Peyer's patch (tissue), 4 donors: Measurements from ENCODE around the gene TNNC1. TPM values are rescaled to one million over a fixed set of nuclear protein-coding genes. Genes with fewer than 3 reads are reported as not detected.

Source experiments
- DNase-seq, 3 donors: peaks; one replicate each; pipeline ENCODE4 v3.0.0-alpha.2; 2017 to 2019
- H3K27ac ChIP-seq, 4 donors: fragments of 200-600 bp; sonication (generic); one replicate each; pipeline ENCODE4 v1.5.1; 2016 to 2019
- H3K27me3 ChIP-seq, 2 donors: fragments of 200-600 bp; sonication (generic); one replicate each; pipeline ENCODE4 v1.5.1; 2019
- H3K36me3 ChIP-seq, 3 donors: fragments of 200-600 bp; sonication (generic); one replicate each; pipeline ENCODE4 v1.5.1; 2016 to 2019
- H3K4me1 ChIP-seq, 4 donors: fragments of 200-600 bp; sonication (generic); one replicate each; pipeline ENCODE4 v1.5.1; 2016 to 2019
- H3K4me3 ChIP-seq, 4 donors: fragments of 200-600 bp; sonication (generic); 1 replicate in 3 of 4; 2 replicates in 1 of 4; pipeline ENCODE4 v1.5.1; 2016 to 2019; ENCODE audit warnings: mild to moderate bottlenecking in 1 of 4
- H3K9me3 ChIP-seq, 4 donors: fragments of 200-600 bp; sonication (generic); one replicate each; pipeline ENCODE4 v1.5.1; 2016 to 2019; ENCODE audit warnings: mild to moderate bottlenecking in 1 of 4
- POLR2A ChIP-seq, 2 donors: fragments of 450-650 bp; IDR thresholded peaks; one replicate each; pipeline ENCODE4 v1.5.1; 2017; ENCODE audit warnings: antibody characterized with exemption in 2 of 2, mild to moderate bottlenecking in 2 of 2, moderate library complexity in 2 of 2
- total RNA-seq, 4 donors: library from RNA; depleted of rRNA; stranded (reverse); fragments of >200 nt; gene quantifications; one replicate each; pipeline ENCODE4 v1.1.0, GENCODE V29; 2016
- TF ChIP-seq, protein P1 (sequence below), 6 experiments: fragments of 450-650 bp in 4 of 6; fragments of 200-600 bp in 2 of 6; sonication (generic) in 1 of 6; IDR thresholded peaks; one replicate each; pipeline ENCODE4 v1.5.1; 2017 to 2019; ENCODE audit warnings: antibody characterized with exemption in 6 of 6, mild to moderate bottlenecking in 3 of 6, moderate library complexity in 1 of 6

Gene TNNC1
- total RNA-seq, 4 donors from 2014 or later = not detected

DNA sequence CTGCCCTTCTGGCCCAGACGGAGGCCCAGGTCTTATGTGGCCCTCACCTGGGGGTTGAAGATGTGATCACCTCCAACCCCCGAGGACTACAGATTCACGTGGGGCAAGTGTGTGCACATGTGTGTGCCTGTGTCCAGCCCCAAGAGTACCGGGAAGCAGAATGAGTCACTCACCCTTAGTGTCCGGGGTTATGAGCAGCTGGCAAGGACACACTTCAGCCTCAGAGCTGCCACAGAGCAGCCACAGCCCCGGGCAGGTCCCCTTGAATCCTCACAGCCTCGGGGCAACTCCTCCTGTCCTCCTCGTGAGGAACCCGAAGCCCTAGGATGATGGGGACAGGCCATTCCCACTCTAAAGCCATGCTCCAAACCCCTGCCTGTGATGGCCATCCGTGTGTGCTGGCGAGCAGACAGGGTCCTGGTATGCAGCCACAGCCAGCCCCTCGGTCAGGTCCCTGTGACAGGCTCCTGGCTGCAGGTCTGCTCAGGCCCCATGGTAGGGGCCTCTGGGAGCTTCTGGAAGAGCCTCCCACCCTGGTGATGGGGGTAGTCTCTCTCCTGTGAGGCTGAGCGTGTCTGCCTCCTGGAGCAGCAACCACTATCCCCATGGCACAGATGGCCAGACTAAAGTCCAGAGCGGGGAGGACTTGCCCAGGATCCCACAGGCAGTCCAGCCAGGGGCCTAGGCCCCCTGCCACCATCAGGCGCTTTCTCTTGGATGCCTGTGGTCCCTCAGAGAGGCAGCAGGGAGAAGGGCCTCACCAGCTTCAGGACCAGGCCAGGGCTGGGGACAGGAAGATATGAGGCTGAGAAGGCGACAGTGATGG, 42.1 kb upstream of the TNNC1 start:
- TF ChIP-seq, protein P1, sequence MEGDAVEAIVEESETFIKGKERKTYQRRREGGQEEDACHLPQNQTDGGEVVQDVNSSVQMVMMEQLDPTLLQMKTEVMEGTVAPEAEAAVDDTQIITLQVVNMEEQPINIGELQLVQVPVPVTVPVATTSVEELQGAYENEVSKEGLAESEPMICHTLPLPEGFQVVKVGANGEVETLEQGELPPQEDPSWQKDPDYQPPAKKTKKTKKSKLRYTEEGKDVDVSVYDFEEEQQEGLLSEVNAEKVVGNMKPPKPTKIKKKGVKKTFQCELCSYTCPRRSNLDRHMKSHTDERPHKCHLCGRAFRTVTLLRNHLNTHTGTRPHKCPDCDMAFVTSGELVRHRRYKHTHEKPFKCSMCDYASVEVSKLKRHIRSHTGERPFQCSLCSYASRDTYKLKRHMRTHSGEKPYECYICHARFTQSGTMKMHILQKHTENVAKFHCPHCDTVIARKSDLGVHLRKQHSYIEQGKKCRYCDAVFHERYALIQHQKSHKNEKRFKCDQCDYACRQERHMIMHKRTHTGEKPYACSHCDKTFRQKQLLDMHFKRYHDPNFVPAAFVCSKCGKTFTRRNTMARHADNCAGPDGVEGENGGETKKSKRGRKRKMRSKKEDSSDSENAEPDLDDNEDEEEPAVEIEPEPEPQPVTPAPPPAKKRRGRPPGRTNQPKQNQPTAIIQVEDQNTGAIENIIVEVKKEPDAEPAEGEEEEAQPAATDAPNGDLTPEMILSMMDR (IDR thresholded peaks at IDR 0.05) = no peak
- TF ChIP-seq POLR2A (IDR thresholded peaks at IDR 0.05) = no peak
- no peak for DNase-seq
- H3K4me3 ChIP-seq = peak overlapping the region in 3 of 4 donors; percentile 5 to 42 (median 41)
- no peaks in the 10 kb centered on the region for H3K9me3 ChIP-seq
- H3K4me1 ChIP-seq = peaks cover 0 to 6% (median 2%) of the 10 kb centered on the region in 4 donors
- H3K36me3 ChIP-seq = peaks cover 0 to 25% (median 0%) of the 10 kb centered on the region in 3 donors
- peak overlapping the region; percentile 35 to 74 (median 52) for H3K27ac ChIP-seq
- H3K27me3 ChIP-seq = no peaks in the 10 kb centered on the region

DNA sequence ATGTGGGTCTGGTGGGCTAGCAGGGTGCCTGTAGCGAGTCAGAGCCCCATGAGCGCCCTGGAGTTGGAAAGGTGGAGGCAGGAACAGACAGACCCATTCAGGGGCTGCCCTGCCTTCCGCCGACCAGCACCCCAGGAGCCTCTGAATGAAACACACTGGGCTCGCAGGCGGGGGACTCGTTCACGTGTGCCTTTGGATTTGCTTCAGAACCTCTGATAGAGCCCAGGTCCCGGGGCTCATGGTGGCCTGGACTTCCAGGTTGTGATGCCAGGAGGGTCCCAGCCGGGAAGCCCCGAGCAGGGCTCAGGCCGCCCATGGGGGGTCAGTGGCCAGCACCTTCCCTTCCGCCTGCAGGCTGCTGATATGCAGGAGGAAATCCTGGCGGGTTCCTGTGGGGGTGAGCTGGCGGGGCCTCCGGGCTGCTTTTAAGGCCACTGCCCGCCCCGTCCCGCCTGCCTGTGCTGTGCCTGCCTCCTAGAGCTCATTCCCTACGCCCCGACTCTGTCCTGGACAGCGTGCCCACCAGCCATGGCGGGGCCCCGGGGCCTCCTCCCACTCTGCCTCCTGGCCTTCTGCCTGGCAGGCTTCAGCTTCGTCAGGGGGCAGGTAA, 41.1 kb upstream of the TNNC1 start, which contains the start of gene STAB1:
STAB1 (plus strand) TSS at position 453 of the 610 bp plus-strand sequence; CDS start at position 529, 76 bp downstream.
- Histone ChIP-seq H3K27me3 (no peaks in the 10 kb centered on the region), H3K36me3 (peaks cover 0 to 35% (median 0%) of the 10 kb centered on the region in 3 donors), H3K4me1 (peaks cover 0 to 8% (median 3%) of the 10 kb centered on the region in 4 donors), H3K9me3 (no peaks in the 10 kb centered on the region), H3K27ac (peak within 1 kb of the TSS; percentile 35 to 74 (median 52)), H3K4me3 (peak within 1 kb of the TSS in 3 of 4 donors; percentile 5 to 42 (median 41))
- DNase-seq = peak in 2 of 3 donors; percentile 57
- TF ChIP-seq POLR2A (IDR thresholded peaks at IDR 0.05) = no peak
- TF ChIP-seq, protein P1 (IDR thresholded peaks at IDR 0.05) = no peak

DNA sequence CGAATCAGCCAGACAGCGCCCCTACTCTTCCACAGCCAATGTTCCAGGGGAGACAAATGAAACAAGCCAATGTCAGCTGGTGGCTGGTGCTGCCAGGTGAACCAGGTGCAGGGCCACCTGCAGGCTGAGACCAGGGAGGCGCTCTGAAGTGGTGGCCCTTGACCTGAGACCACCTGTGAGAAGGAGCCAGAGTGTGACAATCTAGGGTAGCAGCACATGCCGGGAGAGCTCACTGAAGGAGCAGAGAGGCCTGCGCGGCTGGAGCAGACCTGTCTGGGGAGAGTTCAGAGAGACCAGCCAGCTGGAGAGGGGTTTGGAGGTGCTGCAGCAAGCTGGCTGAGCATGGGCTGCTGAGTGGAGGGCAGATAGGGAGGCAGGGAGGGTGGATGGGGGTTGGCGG, 40.6 kb upstream of the TNNC1 start:
- H3K27me3 ChIP-seq = no peaks in the 10 kb centered on the region
- H3K27ac ChIP-seq = peak overlapping the region in 2 of 4 donors; percentile 54 to 74
- TF ChIP-seq, protein P1 (IDR thresholded peaks at IDR 0.05) = no peak
- TF ChIP-seq POLR2A (IDR thresholded peaks at IDR 0.05) = no peak
- peaks cover 0 to 40% (median 0%) of the 10 kb centered on the region in 3 donors for H3K36me3 ChIP-seq
- DNase-seq = no peak
- H3K9me3 ChIP-seq = no peaks in the 10 kb centered on the region
- peak overlapping the region in 1 of 4 donors; percentile 41 for H3K4me3 ChIP-seq
- peaks cover 0 to 8% (median 3%) of the 10 kb centered on the region in 4 donors for H3K4me1 ChIP-seq

DNA sequence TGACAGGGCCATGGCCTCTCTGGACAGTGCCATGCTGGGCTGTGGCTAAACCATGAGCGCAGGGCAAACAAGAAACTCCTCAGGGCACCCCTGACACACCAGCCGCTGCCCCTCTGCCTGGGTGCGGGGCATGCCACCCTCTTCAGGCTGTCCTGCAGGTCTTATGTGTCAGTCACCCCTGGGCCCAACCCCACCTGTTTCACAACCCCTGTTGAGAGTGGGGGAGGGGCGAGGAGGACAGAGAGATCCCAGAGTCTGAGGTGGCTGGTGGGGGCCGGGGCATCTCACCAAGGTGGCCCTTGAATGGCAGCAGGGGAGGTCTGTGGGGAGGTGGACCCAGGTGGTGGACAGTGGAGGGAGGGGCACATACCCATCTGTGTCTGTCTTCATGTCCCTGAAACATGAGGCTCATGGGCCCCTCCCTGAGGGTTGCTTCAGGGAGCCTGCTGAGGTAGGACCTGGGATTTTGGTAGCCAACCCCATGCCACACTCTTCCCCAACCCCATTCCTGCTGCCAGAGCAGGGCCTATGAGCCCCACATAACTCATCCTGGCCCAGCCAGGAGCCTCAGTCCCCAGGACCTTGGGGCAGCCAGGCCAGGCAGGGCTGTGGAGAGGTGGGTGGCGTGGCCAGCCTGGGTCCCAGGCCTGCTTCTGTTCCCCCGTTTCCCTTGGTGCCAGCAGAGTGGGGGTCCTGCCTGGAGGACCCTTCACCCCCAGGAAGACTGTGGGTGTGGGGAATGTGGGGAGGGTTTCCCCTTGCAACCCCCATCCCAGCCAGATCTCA, 39.6 kb upstream of the TNNC1 start:
- H3K36me3 ChIP-seq = peaks cover 0 to 50% (median 0%) of the 10 kb centered on the region in 3 donors
- H3K4me1 ChIP-seq = peaks cover 0 to 6% (median 2%) of the 10 kb centered on the region in 4 donors
- no peak for TF ChIP-seq POLR2A (IDR thresholded peaks at IDR 0.05)
- TF ChIP-seq, protein P1 (IDR thresholded peaks at IDR 0.05) = no peak
- H3K27me3 ChIP-seq = no peaks in the 10 kb centered on the region
- H3K27ac ChIP-seq = no peak overlapping the region
- no peak for DNase-seq
- H3K4me3 ChIP-seq = no peak overlapping the region
- H3K9me3 ChIP-seq = no peaks in the 10 kb centered on the region

DNA sequence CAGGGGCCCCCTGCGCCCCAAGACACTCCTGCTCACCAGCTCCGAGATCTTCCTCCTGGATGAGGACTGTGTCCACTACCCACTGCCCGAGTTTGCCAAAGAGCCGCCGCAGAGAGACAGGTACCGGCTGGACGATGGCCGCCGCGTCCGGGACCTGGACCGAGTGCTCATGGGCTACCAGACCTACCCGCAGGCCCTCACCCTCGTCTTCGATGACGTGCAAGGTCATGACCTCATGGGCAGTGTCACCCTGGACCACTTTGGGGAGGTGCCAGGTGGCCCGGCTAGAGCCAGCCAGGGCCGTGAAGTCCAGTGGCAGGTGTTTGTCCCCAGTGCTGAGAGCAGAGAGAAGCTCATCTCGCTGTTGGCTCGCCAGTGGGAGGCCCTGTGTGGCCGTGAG, 38.2 kb upstream of the TNNC1 start:
- Histone ChIP-seq H3K4me1 (peaks cover 0 to 4% (median 0%) of the 10 kb centered on the region in 4 donors), H3K27ac (no peak overlapping the region), H3K9me3 (no peaks in the 10 kb centered on the region), H3K27me3 (no peaks in the 10 kb centered on the region), H3K4me3 (no peak overlapping the region), H3K36me3 (peaks cover 0 to 64% (median 0%) of the 10 kb centered on the region in 3 donors)
- no peak for TF ChIP-seq POLR2A (IDR thresholded peaks at IDR 0.05)
- TF ChIP-seq, protein P1 (IDR thresholded peaks at IDR 0.05) = no peak
- DNase-seq = no peak
